ENCODE measurements around the gene PI4K2B.
"Not testable (repeated sequence)": the region's sequence is repeated elsewhere in the genome, so short reads cannot be mapped to it uniquely, and the experiment has no call there.

Gene PI4K2B

GRCh38 chr4:25233737-25234389 lies at the start of gene PI4K2B:
Gene PI4K2B (plus strand): TSS chr4:25234033. CDS start chr4:25234164, 131 bp downstream.
- peak; percentile 93 for DNase-seq

- no peak for DNase-seq
Observed at GRCh38 chr4:25184056-25184455, 49.8 kb upstream of the PI4K2B start.

GRCh38 chr4:25190407-25190806 lies 43.4 kb upstream of the PI4K2B start:
- DNase-seq = no peak

GRCh38 chr4:25198713-25199112 lies 35.1 kb upstream of the PI4K2B start:
- no peak for DNase-seq

GRCh38 chr4:25207997-25208396 lies 25.8 kb upstream of the PI4K2B start:
- DNase-seq = no peak

GRCh38 chr4:25209702-25210101 lies 24.1 kb upstream of the PI4K2B start:
- DNase-seq = no peak

- no peak for DNase-seq
Observed at GRCh38 chr4:25211721-25212120, 22.1 kb upstream of the PI4K2B start.

- DNase-seq = no peak
Observed at GRCh38 chr4:25212822-25213221, 21.0 kb upstream of the PI4K2B start.

- no peak for DNase-seq
Observed at GRCh38 chr4:25213347-25213979, 20.4 kb upstream of the PI4K2B start.

GRCh38 chr4:25214750-25215149 lies 19.1 kb upstream of the PI4K2B start:
- DNase-seq = not testable (repeated sequence)

- DNase-seq = no peak
Observed at GRCh38 chr4:25215511-25215910, 18.3 kb upstream of the PI4K2B start.

- DNase-seq = no peak
Observed at GRCh38 chr4:25221377-25221776, 12.5 kb upstream of the PI4K2B start.

- DNase-seq = no peak
Observed at GRCh38 chr4:25223802-25224375, 9.9 kb upstream of the PI4K2B start.

GRCh38 chr4:25229804-25230203 lies 4.0 kb upstream of the PI4K2B start:
- DNase-seq = no peak

GRCh38 chr4:25233194-25233593 lies 639 bp upstream of the PI4K2B start:
- DNase-seq = no peak

GRCh38 chr4:25234390-25235370 lies 847 bp downstream of the PI4K2B start:
- peak; percentile 20 for DNase-seq

GRCh38 chr4:25235401-25235800 lies 1.6 kb downstream of the PI4K2B start:
- DNase-seq = no peak

GRCh38 chr4:25236030-25236429 lies 2.2 kb downstream of the PI4K2B start:
- not testable (repeated sequence) for DNase-seq

GRCh38 chr4:25236971-25237370 lies 3.1 kb downstream of the PI4K2B start:
- DNase-seq = no peak

GRCh38 chr4:25238052-25238451 lies 4.2 kb downstream of the PI4K2B start:
- DNase-seq = no peak

- DNase-seq = not testable (repeated sequence)
Observed at GRCh38 chr4:25239528-25239927, 5.7 kb downstream of the PI4K2B start.

- DNase-seq = not testable (repeated sequence)
Observed at GRCh38 chr4:25240754-25241210, 6.9 kb downstream of the PI4K2B start.

- DNase-seq = not testable (repeated sequence)
Observed at GRCh38 chr4:25242195-25242594, 8.4 kb downstream of the PI4K2B start.
